SH-SY5Y (cell line): ENCODE measurements around the gene OBSCN.

Experiments used
- GATA2 ChIP-seq: IDR thresholded peaks from 2 replicates; pipeline ENCODE4 v1.6.1; 2011; ENCODE audit warnings: mild to moderate bottlenecking, low read depth, low read length
- GATA3 ChIP-seq: IDR thresholded peaks from 2 replicates; pipeline ENCODE4 v1.6.1; 2011; ENCODE audit warnings: low read depth, mild to moderate bottlenecking, low read length, moderate library complexity

Gene OBSCN

GRCh38 chr1:228286505-228287417, 78.9 kb downstream of the OBSCN start:
- TF ChIP-seq GATA3 (no peak), GATA2 (no peak)

- no peak for TF ChIP-seq GATA2
- TF ChIP-seq GATA3, result no peak
Observed at GRCh38 chr1:228287541-228288425, 79.9 kb downstream of the OBSCN start.

GRCh38 chr1:228288536-228289238, 80.8 kb downstream of the OBSCN start:
- TF ChIP-seq GATA3, result no peak
- TF ChIP-seq GATA2, result no peak

GRCh38 chr1:228289239-228289849, 81.5 kb downstream of the OBSCN start:
- TF ChIP-seq GATA3 (no peak), GATA2 (no peak)

GRCh38 chr1:228289996-228290881, 82.4 kb downstream of the OBSCN start:
- TF ChIP-seq GATA3, result no peak
- no peak for TF ChIP-seq GATA2

- TF ChIP-seq GATA2 (no peak), GATA3 (no peak)
Observed at GRCh38 chr1:228291906-228292608, 84.2 kb downstream of the OBSCN start.

- TF ChIP-seq GATA3 (no peak), GATA2 (no peak)
Observed at GRCh38 chr1:228292609-228292911, 84.7 kb downstream of the OBSCN start.

- no peak for TF ChIP-seq GATA3
- no peak for TF ChIP-seq GATA2
Observed at GRCh38 chr1:228293393-228293792, 85.5 kb downstream of the OBSCN start.

- no peak for TF ChIP-seq GATA3
- no peak for TF ChIP-seq GATA2
Observed at GRCh38 chr1:228293816-228294500, 86.1 kb downstream of the OBSCN start.

GRCh38 chr1:228294717-228295116, 86.9 kb downstream of the OBSCN start:
- TF ChIP-seq GATA3, result no peak
- no peak for TF ChIP-seq GATA2

GRCh38 chr1:228295201-228295600, 87.4 kb downstream of the OBSCN start:
- no peak for TF ChIP-seq GATA2
- TF ChIP-seq GATA3, result no peak

GRCh38 chr1:228295981-228296380, 88.1 kb downstream of the OBSCN start:
- no peak for TF ChIP-seq GATA3
- TF ChIP-seq GATA2, result no peak

GRCh38 chr1:228297242-228297641, 89.4 kb downstream of the OBSCN start:
- no peak for TF ChIP-seq GATA3
- no peak for TF ChIP-seq GATA2
